Measurements from ENCODE around the gene APBB1IP.

The APBB1IP gene

GRCh38 chr10:26455567-26456315 is 17.6 kb downstream of the APBB1IP start:
- Histone ChIP-seq H2AFZ (ENCODE audit: low read depth, low read length, severe bottlenecking) (no peak overlapping the region), H3K79me2 (ENCODE audit: insufficient read depth, low read length) (peaks cover 95% of the 10 kb centered on the region), H3K9me3 (ENCODE audit: insufficient read depth, low read length) (no peaks in the 10 kb centered on the region), H3K27ac (ENCODE audit: low read depth, low read length) (peak overlapping the region; percentile 93), H4K20me1 (ENCODE audit: low read depth, low read length) (no peaks in the 10 kb centered on the region), H3K9me2 (replicated peaks; ENCODE audit: insufficient read depth, low read length) (no peaks in the 10 kb centered on the region), H3K27me3 (ENCODE audit: low read length) (no peaks in the 10 kb centered on the region), H3K4me2 (ENCODE audit: low read depth, low read length, poor library complexity, severe bottlenecking) (peak overlapping the region; percentile 91), H3K9ac (ENCODE audit: low read length) (peak overlapping the region; percentile 54), H3K36me3 (ENCODE audit: low read length) (peaks cover 26% of the 10 kb centered on the region), H3K4me3 (ENCODE audit: insufficient read depth, low read length, poor library complexity, severe bottlenecking) (peak overlapping the region; percentile 43), H3F3A (ENCODE audit: insufficient read depth) (peaks cover 29% of the 10 kb centered on the region)
- no peak for TF ChIP-seq EZH2phosphoT487 (conservative IDR thresholded peaks at IDR 0.05; ENCODE audit: low read length)
- TF ChIP-seq CTCF (IDR thresholded peaks at IDR 0.05; ENCODE audit: insufficient read depth, low read length, poor library complexity, severe bottlenecking): no peak

DNA sequence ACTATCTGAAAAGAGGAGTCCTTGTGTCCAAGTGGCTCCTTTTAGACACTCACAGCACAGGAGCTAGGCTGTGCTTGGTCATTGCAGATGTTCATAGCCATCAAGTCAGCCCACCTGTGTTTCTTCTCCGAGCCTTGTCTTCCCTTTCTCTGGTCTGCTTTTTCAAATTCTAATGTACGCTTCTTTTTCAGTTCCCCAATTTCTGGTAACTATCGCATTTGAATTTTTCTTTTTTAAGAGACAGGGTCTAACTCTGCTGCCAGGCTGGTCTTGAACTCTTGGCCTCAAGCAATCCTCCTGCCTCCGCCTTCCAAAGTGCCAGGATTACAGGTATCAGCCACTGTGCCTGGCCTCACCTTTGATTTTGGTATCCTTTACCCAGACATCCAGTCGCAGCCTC is 18.9 kb downstream of the APBB1IP start:
- H3K4me2 ChIP-seq (ENCODE audit: low read depth, low read length, poor library complexity, severe bottlenecking): peak overlapping the region; percentile 91
- H3K79me2 ChIP-seq (ENCODE audit: insufficient read depth, low read length): peaks cover 95% of the 10 kb centered on the region
- H3K9me3 ChIP-seq (ENCODE audit: insufficient read depth, low read length): no peaks in the 10 kb centered on the region
- H3K9ac ChIP-seq (ENCODE audit: low read length): peak overlapping the region; percentile 54
- no peaks in the 10 kb centered on the region for H3K9me2 ChIP-seq (replicated peaks; ENCODE audit: insufficient read depth, low read length)
- peaks cover 25% of the 10 kb centered on the region for H3F3A ChIP-seq (ENCODE audit: insufficient read depth)
- no peak for TF ChIP-seq CTCF (IDR thresholded peaks at IDR 0.05; ENCODE audit: insufficient read depth, low read length, poor library complexity, severe bottlenecking)
- no peak for TF ChIP-seq EZH2phosphoT487 (conservative IDR thresholded peaks at IDR 0.05; ENCODE audit: low read length)
- no peaks in the 10 kb centered on the region for H4K20me1 ChIP-seq (ENCODE audit: low read depth, low read length)
- peak overlapping the region; percentile 93 for H3K27ac ChIP-seq (ENCODE audit: low read depth, low read length)
- peaks cover 28% of the 10 kb centered on the region for H3K36me3 ChIP-seq (ENCODE audit: low read length)
- no peak overlapping the region for H2AFZ ChIP-seq (ENCODE audit: low read depth, low read length, severe bottlenecking)
- H3K27me3 ChIP-seq (ENCODE audit: low read length): no peaks in the 10 kb centered on the region
- H3K4me3 ChIP-seq (ENCODE audit: insufficient read depth, low read length, poor library complexity, severe bottlenecking): peak overlapping the region; percentile 43

GRCh38 chr10:26460736-26461135 is 22.6 kb downstream of the APBB1IP start:
- no peaks in the 10 kb centered on the region for H3K9me2 ChIP-seq (replicated peaks; ENCODE audit: insufficient read depth, low read length)
- no peaks in the 10 kb centered on the region for H3K27me3 ChIP-seq (ENCODE audit: low read length)
- peaks cover 27% of the 10 kb centered on the region for H3K36me3 ChIP-seq (ENCODE audit: low read length)
- H4K20me1 ChIP-seq (ENCODE audit: low read depth, low read length): no peaks in the 10 kb centered on the region
- no peaks in the 10 kb centered on the region for H3K9me3 ChIP-seq (ENCODE audit: insufficient read depth, low read length)
- H2AFZ ChIP-seq (ENCODE audit: low read depth, low read length, severe bottlenecking): no peak overlapping the region
- no peak overlapping the region for H3K4me2 ChIP-seq (ENCODE audit: low read depth, low read length, poor library complexity, severe bottlenecking)
- peaks cover 29% of the 10 kb centered on the region for H3F3A ChIP-seq (ENCODE audit: insufficient read depth)
- H3K27ac ChIP-seq (ENCODE audit: low read depth, low read length): peak overlapping the region; percentile 26; the same call in 1 of the 2 replicates
- no peak overlapping the region for H3K4me3 ChIP-seq (ENCODE audit: insufficient read depth, low read length, poor library complexity, severe bottlenecking)
- TF ChIP-seq CTCF (IDR thresholded peaks at IDR 0.05; ENCODE audit: insufficient read depth, low read length, poor library complexity, severe bottlenecking) (no peak), EZH2phosphoT487 (conservative IDR thresholded peaks at IDR 0.05; ENCODE audit: low read length) (no peak)
- H3K9ac ChIP-seq (ENCODE audit: low read length): no peak overlapping the region
- peaks cover 94% of the 10 kb centered on the region for H3K79me2 ChIP-seq (ENCODE audit: insufficient read depth, low read length)
